Cerebellar nuclear complex (tissue), 1 donor: Measurements from ENCODE around the gene ZYG11A.

Experiments used
- DNase-seq, 2 experiments: peaks; one replicate each; lab custom pipeline; 2025; lab: John Stamatoyannopoulos, UW

The ZYG11A gene

DNA sequence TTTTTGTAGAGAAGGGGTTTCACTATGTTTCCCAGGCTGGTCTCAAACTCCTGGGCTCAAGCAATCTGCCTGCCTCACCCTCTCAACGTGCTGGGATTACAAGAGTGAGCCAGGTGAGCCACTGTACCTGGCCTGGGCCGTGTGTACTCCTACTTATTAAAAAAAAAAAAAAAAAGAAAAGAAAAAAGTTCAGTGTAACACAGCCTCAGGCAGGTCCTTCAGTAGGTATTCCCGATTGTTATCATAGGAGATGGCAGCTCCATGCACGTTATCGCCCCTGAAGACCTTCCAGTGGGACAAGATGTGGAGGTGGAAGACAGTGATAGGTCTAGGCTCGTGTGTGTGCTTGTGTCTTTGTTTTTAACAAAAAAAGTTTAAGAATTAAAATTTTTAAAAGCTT is 75.6 kb downstream of the ZYG11A start:
- no peak for DNase-seq

GRCh38 chr1:52919051-52919722 is 76.6 kb downstream of the ZYG11A start:
- DNase-seq: no peak

DNA sequence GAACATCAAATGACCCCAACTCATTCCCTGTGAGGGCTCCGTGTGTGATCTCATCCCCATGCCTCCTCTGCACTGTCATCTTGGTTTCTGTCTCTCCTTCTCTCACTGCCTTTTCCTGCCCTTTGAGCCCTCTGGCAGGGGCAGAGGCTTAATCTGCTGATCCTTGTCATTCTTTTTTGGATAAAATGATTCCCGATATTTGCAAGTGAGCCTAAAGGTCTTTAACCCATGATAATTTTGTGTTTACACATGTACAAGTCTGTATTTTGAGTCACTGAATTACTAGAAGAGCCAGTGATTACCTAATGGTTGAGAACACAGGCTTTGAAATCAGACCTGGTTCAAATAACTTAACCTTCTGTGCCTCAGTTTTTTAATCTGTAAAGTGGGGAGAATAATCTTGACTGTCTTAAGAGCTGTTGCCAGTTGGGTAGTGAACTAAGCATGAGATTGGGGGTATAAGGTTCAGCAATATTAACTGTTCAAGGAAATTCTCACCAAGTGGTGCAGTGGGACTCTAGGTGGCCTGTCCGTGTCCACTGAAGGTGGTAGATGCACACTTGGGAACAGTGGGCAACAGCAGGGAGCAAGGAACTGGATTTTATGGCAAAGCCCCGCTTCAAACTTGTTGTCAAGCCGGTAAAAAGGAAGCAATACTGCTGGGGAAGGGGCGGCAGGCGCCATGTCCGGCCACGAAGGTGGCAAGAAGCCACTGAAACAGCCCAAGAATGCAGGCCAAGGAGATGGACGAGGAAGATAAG is 77.3 kb downstream of the ZYG11A start:
- no peak for DNase-seq

- DNase-seq: no peak
Measured at GRCh38 chr1:52920791-52921291, 78.3 kb downstream of the ZYG11A start.

DNA sequence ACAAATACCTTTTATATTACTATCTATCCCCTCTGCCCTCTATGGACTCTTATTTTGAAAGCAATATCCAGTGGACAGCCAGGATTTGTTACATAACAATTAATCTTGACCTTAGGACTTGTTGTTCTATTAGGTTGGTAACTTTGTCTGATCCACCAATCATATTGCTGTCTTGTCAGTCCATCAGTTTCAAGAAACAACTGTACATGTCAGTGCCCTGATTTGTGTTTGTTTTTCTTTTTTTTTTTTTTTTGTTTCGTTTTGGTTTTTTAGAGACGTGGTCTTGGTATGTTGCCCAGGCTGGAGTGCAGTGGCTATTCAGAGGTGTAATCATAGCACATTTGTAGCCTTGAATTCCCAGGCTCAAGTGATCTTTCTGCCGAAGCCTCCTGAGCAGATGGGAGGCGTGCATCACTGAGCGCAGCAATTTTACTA is 83.0 kb downstream of the ZYG11A start:
- no peak for DNase-seq

DNA sequence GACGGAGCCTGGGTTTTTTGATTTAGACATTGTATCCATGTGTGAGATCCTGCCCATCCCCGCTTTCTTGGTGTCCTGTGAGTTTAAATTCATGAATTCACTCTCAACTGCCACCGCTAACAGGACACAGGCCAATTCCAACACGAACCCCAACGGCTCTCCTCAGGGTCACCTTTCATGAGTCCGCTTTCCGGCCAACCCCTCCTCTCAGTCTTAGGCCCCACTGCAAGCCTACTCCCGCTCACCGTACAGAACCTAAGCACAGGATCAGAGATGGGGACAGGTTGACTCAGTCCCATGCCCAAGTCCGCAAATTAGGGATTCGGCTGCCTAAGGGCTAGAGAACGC is 84.3 kb downstream of the ZYG11A start:
- DNase-seq: no peak

- peak in 1 of 2 experiments; percentile 56 for DNase-seq
Measured at GRCh38 chr1:52927212-52928014, 84.9 kb downstream of the ZYG11A start, which contains the start of gene SCP2. TSS of gene SCP2 (plus strand) at chr1:52927276. CDS start at chr1:52927397, 121 bp downstream.

DNA sequence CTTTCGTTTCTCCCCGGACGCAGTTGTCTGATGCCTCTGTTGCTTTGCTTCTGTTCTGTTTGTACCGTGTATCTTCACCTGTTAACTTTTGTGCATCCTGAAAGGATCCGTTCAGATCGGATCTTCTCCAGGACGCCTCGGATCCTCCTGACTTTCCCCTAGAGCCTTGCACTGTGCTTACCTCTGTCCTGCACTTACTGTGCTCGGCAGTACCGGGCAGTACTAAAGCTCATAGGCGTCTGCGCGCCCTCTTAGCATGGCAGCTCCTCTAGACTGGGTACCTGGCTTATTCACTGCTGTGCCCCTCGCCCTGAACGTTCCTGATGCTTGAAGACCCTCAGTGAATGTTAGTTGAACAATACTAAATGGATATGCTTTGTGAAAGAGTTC is 85.5 kb downstream of the ZYG11A start:
- DNase-seq: no peak

DNA sequence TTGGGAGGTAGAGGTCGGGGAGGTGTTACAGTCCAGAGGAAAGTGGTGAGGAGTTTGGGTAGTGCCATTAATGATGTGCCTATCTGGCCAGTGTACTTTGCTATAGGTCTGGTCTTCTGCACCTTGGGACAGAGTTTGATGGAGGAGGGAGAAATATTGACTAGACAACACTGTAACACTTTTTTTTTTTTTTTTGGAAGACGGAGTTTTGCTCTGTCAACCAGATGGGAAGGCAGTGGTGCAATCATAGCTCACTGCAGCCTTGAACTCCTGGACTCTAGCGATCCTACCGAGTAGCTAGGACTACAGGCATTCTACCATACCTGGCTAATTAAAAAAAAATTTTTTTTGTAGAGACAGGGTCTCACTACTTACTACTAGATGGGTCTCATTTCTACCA is 86.5 kb downstream of the ZYG11A start:
- DNase-seq: no peak

GRCh38 chr1:52937433-52938182 is 95.0 kb downstream of the ZYG11A start:
- no peak for DNase-seq

DNA sequence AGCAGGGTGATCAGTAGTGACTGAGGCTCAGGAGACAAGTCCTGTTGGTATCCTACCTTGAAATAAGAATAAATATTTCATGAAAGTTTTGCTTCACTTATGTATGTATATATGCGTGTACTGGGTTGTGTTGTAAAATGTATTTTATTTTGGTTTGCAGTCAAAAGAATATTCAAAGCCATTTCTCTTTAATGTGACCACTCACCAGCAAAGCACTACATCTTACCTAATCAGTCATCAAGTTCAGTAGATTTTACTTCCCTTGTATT is 95.6 kb downstream of the ZYG11A start:
- DNase-seq: no peak

DNA sequence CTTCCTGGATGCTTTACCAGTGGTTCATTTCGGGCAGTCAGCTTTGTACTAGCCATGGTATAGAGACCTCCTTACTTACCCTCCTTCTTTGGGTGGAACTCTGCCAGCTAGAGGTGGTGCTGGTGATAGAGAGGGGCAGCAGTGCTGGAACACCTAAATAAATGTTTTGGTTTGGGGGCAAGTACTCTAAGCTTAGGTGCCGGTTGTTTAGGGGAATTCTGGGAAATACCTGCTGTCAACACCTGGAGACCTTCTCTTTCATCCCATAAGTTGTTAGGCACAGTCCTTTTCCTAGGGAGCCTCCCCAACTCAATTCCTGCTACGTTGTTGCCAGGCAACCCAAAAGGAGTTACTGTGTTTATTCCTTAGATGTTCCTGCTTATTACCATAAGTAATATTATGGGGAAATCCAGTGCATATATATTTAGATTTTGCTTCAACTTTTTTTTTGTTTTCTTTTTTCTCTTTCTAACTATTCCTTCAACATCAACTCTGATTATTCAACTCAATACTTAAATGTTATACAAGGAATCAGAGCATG is 101.4 kb downstream of the ZYG11A start:
- no peak for DNase-seq

DNA sequence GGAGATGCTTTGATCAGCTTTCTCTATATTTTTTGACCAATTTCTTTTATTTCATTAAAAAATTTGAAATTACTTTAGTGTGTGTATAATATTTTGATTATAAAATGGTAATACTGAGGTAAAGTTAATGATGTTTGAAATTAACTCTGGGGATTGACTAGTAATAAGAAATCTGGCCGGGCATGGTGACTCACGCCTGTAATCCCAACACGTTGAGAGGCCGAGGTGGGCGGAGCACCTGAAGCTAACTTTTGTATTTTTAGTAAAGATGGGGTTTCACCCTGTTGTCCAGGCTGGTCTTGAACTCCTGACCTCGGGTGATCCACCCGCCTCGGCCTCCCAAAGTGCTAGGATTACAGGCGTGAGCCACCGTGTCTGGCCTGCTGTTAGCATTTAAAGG is 102.0 kb downstream of the ZYG11A start:
- no peak for DNase-seq
